ENCODE results near the gene DOCK4. TPM values are rescaled to one million over a fixed set of nuclear protein-coding genes. Genes with fewer than 3 reads are reported as not detected.

Gene DOCK4
- total RNA-seq, 1 experiment from 2014 or later = 20.4 TPM

DNA sequence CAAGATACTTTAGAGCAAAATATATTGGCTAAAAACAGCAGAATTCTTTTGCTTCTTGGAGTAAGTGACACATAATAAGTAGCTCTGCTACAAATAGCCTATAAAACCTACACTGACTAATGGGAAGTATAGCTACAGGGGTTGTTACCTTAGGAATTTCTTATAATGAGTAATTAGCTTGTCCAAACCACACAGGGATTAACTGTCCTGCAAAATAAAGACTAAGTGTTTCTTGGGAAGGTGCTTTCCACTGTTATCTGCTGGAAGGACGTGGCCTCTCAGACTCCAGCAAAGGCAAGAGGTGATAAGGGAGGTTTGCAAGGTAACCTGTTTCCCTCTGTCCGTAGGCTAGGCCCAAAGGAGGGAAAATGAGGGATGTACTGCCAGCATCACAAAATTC lies 302.4 kb downstream of the DOCK4 start (continued):
- no peak for TF ChIP-seq STAT6 (CRISPR knock-in tag; conservative IDR thresholded peaks at IDR 0.05; ENCODE audit: low read depth)

GRCh38 chr7:111903016-111903415 lies 303.2 kb downstream of the DOCK4 start:
- H3K27ac Mint-ChIP-seq = no peak overlapping the region
- peaks cover 19% of the 10 kb centered on the region for H3K36me3 Mint-ChIP-seq
- H3K27me3 Mint-ChIP-seq (ENCODE audit: low read depth) = no peaks in the 10 kb centered on the region
- H3K4me3 Mint-ChIP-seq = no peak overlapping the region
- DNase-seq (ENCODE audit: low spot score) = no peak
- peaks cover 17% of the 10 kb centered on the region for H3K4me1 Mint-ChIP-seq
- ATAC-seq = no peak
- H3K9me3 Mint-ChIP-seq = peaks cover 9% of the 10 kb centered on the region
- POLR2A ChIA-PET = no interaction called here
- TF ChIP-seq ZNF671 (CRISPR knock-in tag; IDR thresholded peaks at IDR 0.05) (no peak), ZBTB21 (CRISPR knock-in tag; IDR thresholded peaks at IDR 0.05; ENCODE audit: borderline replicate concordance) (no peak), ZNF396 (CRISPR knock-in tag; IDR thresholded peaks at IDR 0.05; ENCODE audit: borderline replicate concordance) (no peak), TP53 (CRISPR knock-in tag; IDR thresholded peaks at IDR 0.05) (no peak), MYBL2 (CRISPR knock-in tag; IDR thresholded peaks at IDR 0.05) (no peak), TEAD1 (CRISPR knock-in tag; IDR thresholded peaks at IDR 0.05) (no peak), ZNF138 (CRISPR knock-in tag; conservative IDR thresholded peaks at IDR 0.05) (no peak), JAZF1 (CRISPR knock-in tag; IDR thresholded peaks at IDR 0.05) (no peak), ARID4B (CRISPR knock-in tag; IDR thresholded peaks at IDR 0.05; ENCODE audit: borderline replicate concordance) (no peak), ETV6 (CRISPR knock-in tag; IDR thresholded peaks at IDR 0.05) (no peak), CREB1 (CRISPR knock-in tag; IDR thresholded peaks at IDR 0.05) (no peak), ATF2 (CRISPR knock-in tag; IDR thresholded peaks at IDR 0.05; ENCODE audit: borderline replicate concordance, low read depth) (no peak), STAT6 (CRISPR knock-in tag; conservative IDR thresholded peaks at IDR 0.05; ENCODE audit: low read depth) (no peak), CBFB (CRISPR knock-in tag; IDR thresholded peaks at IDR 0.05; ENCODE audit: low read depth) (no peak), ZNF263 (CRISPR knock-in tag; IDR thresholded peaks at IDR 0.05; ENCODE audit: low read depth) (no peak)
- TF ChIP-seq, protein P1, sequence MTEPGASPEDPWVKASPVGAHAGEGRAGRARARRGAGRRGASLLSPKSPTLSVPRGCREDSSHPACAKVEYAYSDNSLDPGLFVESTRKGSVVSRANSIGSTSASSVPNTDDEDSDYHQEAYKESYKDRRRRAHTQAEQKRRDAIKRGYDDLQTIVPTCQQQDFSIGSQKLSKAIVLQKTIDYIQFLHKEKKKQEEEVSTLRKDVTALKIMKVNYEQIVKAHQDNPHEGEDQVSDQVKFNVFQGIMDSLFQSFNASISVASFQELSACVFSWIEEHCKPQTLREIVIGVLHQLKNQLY (CRISPR knock-in tag; IDR thresholded peaks at IDR 0.05) = no peak
- TF ChIP-seq, protein P2, sequence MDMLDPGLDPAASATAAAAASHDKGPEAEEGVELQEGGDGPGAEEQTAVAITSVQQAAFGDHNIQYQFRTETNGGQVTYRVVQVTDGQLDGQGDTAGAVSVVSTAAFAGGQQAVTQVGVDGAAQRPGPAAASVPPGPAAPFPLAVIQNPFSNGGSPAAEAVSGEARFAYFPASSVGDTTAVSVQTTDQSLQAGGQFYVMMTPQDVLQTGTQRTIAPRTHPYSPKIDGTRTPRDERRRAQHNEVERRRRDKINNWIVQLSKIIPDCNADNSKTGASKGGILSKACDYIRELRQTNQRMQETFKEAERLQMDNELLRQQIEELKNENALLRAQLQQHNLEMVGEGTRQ (CRISPR knock-in tag; IDR thresholded peaks at IDR 0.05) = no peak
- CTCF ChIA-PET = no interaction called here
